NT2/D1 (cell line): Measurements from ENCODE around the gene IL36B.

ENCODE experiments used
- SUZ12 ChIP-seq: IDR thresholded peaks from 2 replicates; pipeline ENCODE4 v1.6.1; 2011; ENCODE audit not compliant: insufficient read length, insufficient read depth; ENCODE audit errors: extremely low read depth
- YY1 ChIP-seq: IDR thresholded peaks from 2 replicates; pipeline ENCODE4 v1.6.1; 2011; ENCODE audit not compliant: insufficient read length, insufficient read depth
- ZNF274 ChIP-seq: IDR thresholded peaks from 2 replicates; pipeline ENCODE4 v1.6.1; 2011; ENCODE audit warnings: mild to moderate bottlenecking, low read depth, low read length

- TF ChIP-seq ZNF274 (no peak), YY1 (no peak), SUZ12 (no peak)
Measured at GRCh38 chr2:113038291-113038690, 14.4 kb downstream of the IL36B start.
